Parathyroid adenoma (tissue), 2 donors: Measurements from ENCODE around the gene BHLHE40.

Experiments used
- H2AFZ ChIP-seq: fragments of 300-600 bp; sonication (generic); one replicate; pipeline ENCODE4 v1.7.0; 2017; ENCODE audit warnings: antibody characterized with exemption, mild to moderate bottlenecking
- H3K27ac ChIP-seq: fragments of 300-600 bp; sonication (generic); one replicate; pipeline ENCODE4 v1.7.0; 2017
- H3K27me3 ChIP-seq: fragments of 300-600 bp; sonication (generic); one replicate; pipeline ENCODE4 v1.7.0; 2017; ENCODE audit warnings: low read length; ENCODE audit not compliant: control insufficient read depth, insufficient read depth
- H3K36me3 ChIP-seq: fragments of 300-600 bp; sonication (generic); one replicate; pipeline ENCODE4 v1.7.0; 2017; ENCODE audit warnings: low read length; ENCODE audit not compliant: control insufficient read depth, insufficient read depth
- H3K4me1 ChIP-seq: fragments of 300-600 bp; sonication (generic); one replicate; pipeline ENCODE4 v1.7.0; 2017; ENCODE audit warnings: control low read depth
- H3K4me2 ChIP-seq: fragments of 300-600 bp; sonication (generic); one replicate; pipeline ENCODE4 v1.7.0; 2017; ENCODE audit warnings: low read length
- H3K4me3 ChIP-seq: fragments of 300-600 bp; sonication (generic); one replicate; pipeline ENCODE4 v1.7.0; 2017; ENCODE audit warnings: low read depth, low read length
- H3K79me2 ChIP-seq: fragments of 300-600 bp; sonication (generic); one replicate; pipeline ENCODE4 v1.7.0; 2017; ENCODE audit warnings: control low read depth
- H3K9ac ChIP-seq: fragments of 300-600 bp; sonication (generic); one replicate; pipeline ENCODE4 v1.7.0; 2017; ENCODE audit warnings: mild to moderate bottlenecking
- H3K9me3 ChIP-seq: fragments of 300-600 bp; sonication (generic); one replicate; pipeline ENCODE4 v1.7.0; 2017; ENCODE audit warnings: low read length; ENCODE audit not compliant: control insufficient read depth
- CTCF ChIP-seq: fragments of 300-600 bp; sonication (generic); IDR thresholded peaks from one replicate; pipeline ENCODE4 v1.7.0; 2017; ENCODE audit warnings: antibody characterized with exemption, mild to moderate bottlenecking
- donor health status: primary hyperparathyroidism.

The BHLHE40 gene

DNA sequence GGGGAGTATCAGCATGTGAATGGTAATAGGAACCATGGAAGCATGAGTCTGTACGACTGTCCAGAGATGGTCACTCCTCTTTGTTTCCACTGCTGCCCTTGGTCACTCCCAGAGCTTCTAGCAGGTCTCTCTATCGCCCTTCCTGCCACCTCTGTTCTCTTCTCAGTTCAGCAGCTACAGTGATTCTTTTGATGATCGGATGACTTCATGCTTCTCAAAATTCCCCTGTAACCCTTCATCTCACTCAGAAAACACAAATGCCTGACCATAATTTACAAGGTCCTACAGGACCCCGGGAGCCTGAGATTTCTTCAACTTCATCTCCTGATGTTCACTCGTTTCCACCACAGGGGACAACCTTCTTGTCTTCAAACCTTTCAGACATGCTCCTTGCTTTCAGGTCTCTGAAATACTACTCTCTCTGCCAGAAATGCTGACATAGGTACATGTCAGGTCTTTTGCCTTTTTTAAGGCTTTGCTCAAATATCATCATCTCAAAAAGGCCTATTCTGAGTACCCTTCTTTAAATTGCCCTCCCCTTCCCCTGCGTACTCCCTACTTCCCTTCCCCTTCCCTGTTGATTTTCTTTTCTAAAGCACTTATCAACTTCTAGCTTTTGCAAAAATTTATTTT, 42.1 kb upstream of the BHLHE40 start:
- Histone ChIP-seq H3K9me3 (no peaks in the 10 kb centered on the region), H3K27ac (no peak overlapping the region), H3K27me3 (no peaks in the 10 kb centered on the region), H3K4me1 (no peaks in the 10 kb centered on the region), H3K79me2 (no peaks in the 10 kb centered on the region), H3K4me2 (no peak overlapping the region), H3K4me3 (no peak overlapping the region), H3K36me3 (no peaks in the 10 kb centered on the region), H2AFZ (peak overlapping the region; percentile 61), H3K9ac (no peak overlapping the region)
- no peak for TF ChIP-seq CTCF

DNA sequence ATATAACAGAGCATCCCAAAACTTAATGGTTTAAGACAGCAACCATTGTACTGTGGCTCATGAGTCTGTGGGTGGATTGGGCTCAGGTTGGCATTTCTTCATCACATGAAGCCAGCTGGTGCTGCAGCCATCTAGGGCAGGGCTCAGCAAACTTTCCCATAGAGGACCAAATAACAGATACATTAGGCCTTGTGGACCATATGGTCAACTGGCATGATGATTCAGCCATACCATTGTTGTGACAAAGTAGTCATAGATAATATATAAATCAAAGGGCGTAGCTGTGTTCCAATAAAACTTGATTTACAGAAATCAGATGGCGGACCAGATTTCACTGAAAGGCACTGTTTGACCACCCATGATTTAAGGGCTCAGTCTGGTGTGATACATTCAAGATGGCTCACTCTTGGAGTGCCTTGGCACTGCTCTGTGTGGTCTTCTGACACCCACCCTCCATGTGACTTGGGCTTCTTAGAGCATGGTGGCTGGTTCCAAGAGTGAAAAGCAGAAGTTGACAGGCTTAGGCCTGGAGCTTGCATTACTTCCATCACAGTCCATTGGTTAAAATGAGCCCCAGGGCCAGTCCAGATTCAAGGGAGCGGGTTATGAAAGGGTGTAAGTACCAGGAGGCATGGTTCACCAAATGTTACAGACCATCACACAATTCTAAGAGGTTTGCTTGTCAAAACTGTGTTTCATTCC, 40.8 kb upstream of the BHLHE40 start:
- Histone ChIP-seq H3K4me3 (no peak overlapping the region), H3K79me2 (no peaks in the 10 kb centered on the region), H3K36me3 (no peaks in the 10 kb centered on the region), H2AFZ (no peak overlapping the region), H3K27ac (no peak overlapping the region), H3K27me3 (no peaks in the 10 kb centered on the region), H3K9ac (no peak overlapping the region), H3K4me2 (no peak overlapping the region), H3K4me1 (no peaks in the 10 kb centered on the region), H3K9me3 (no peaks in the 10 kb centered on the region)
- TF ChIP-seq CTCF, result no peak

GRCh38 chr3:4939276-4939675, 40.0 kb upstream of the BHLHE40 start:
- Histone ChIP-seq H2AFZ (no peak overlapping the region), H3K79me2 (no peaks in the 10 kb centered on the region), H3K27ac (no peak overlapping the region), H3K4me1 (no peaks in the 10 kb centered on the region), H3K36me3 (no peaks in the 10 kb centered on the region), H3K4me2 (no peak overlapping the region), H3K9ac (no peak overlapping the region), H3K27me3 (no peaks in the 10 kb centered on the region), H3K9me3 (no peaks in the 10 kb centered on the region), H3K4me3 (no peak overlapping the region)
- no peak for TF ChIP-seq CTCF

GRCh38 chr3:4940985-4941384, 38.3 kb upstream of the BHLHE40 start:
- Histone ChIP-seq H3K4me1 (no peaks in the 10 kb centered on the region), H3K27me3 (no peaks in the 10 kb centered on the region), H3K27ac (no peak overlapping the region), H3K4me3 (no peak overlapping the region), H3K9me3 (no peaks in the 10 kb centered on the region), H3K9ac (no peak overlapping the region), H3K79me2 (no peaks in the 10 kb centered on the region), H3K36me3 (no peaks in the 10 kb centered on the region), H3K4me2 (no peak overlapping the region), H2AFZ (no peak overlapping the region)
- TF ChIP-seq CTCF, result no peak

DNA sequence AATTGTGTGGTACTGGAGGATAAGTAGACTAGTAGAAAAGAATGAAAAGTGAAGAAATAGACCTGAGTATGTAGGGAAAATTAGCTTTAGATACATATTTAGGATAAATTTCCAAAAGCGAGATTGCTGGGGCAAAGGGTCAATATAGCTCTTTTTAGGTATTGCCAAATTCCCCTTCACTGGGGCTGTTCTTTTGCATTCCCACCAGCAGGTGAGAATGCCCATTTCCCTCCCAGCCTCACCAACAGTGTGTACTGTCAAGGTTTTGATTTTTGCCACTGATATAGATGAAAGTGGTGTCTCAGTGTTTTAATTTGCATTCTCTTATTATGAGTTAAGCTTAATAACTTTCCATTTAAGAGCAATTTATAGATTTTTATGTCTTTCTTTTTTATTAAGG, 35.7 kb upstream of the BHLHE40 start:
- no peaks in the 10 kb centered on the region for H3K9me3 ChIP-seq
- peak; percentile 37 for TF ChIP-seq CTCF

More for the DNA sequence above, 35.7 kb upstream of the BHLHE40 start:
- Histone ChIP-seq H3K4me3 (no peak overlapping the region), H3K36me3 (no peaks in the 10 kb centered on the region), H3K79me2 (no peaks in the 10 kb centered on the region), H3K9ac (no peak overlapping the region), H3K27me3 (no peaks in the 10 kb centered on the region), H3K4me2 (no peak overlapping the region), H3K27ac (no peak overlapping the region), H3K4me1 (no peaks in the 10 kb centered on the region), H2AFZ (no peak overlapping the region)
